Measurements from ENCODE around the gene SYNRG. TPM values are rescaled to one million over a fixed set of nuclear protein-coding genes. Genes with fewer than 3 reads are reported as not detected.
"Not testable (repeated sequence)": the region's sequence is repeated elsewhere in the genome, so short reads cannot be mapped to it uniquely, and the experiment has no call there.

SYNRG gene
- total RNA-seq, 1 experiment from 2014 or later: 18.0 TPM

GRCh38 chr17:37614823-37615222 is 5.6 kb upstream of the SYNRG start:
- DNase-seq (ENCODE audit: unreplicated experiment): no peak
- no peaks in the 10 kb centered on the region for H3K27me3 Mint-ChIP-seq (ENCODE audit: insufficient read depth, unreplicated experiment)
- no peaks in the 10 kb centered on the region for H3K9me3 Mint-ChIP-seq (ENCODE audit: unreplicated experiment)
- ChIA-PET POLR2A (interaction anchor here (1.8 kb wide), 1 partner anchor 10 kb away, joined by 7 read pairs; no protein-coding TSS in a partner anchor), CTCF (interaction anchor here (1.2 kb wide), 1 partner anchor 12 kb away, joined by 3 read pairs; no protein-coding TSS in a partner anchor)
- H3K36me3 Mint-ChIP-seq (ENCODE audit: insufficient read depth, unreplicated experiment): peaks cover 54% of the 10 kb centered on the region
- no peak for TF ChIP-seq CTCF (IDR thresholded peaks at IDR 0.05; ENCODE audit: unreplicated experiment)
- H3K4me1 Mint-ChIP-seq (ENCODE audit: insufficient read depth, unreplicated experiment): no peaks in the 10 kb centered on the region
- no TSS peak for BruUV-seq (replicated peaks)
- H3K4me3 Mint-ChIP-seq (ENCODE audit: unreplicated experiment): no peak overlapping the region
- H3K27ac Mint-ChIP-seq (ENCODE audit: low read depth, unreplicated experiment): no peak overlapping the region
- intact Hi-C loops (cut with micrococcal nuclease): no loop called here

- POLR2A ChIA-PET: interaction anchor here (1.1 to 1.8 kb wide), 2 partner anchors 10 to 29 kb away, joined by 4 to 7 read pairs; partner anchors contain the start of gene DDX52
- Mint-ChIP-seq H3K9me3 (ENCODE audit: unreplicated experiment) (no peaks in the 10 kb centered on the region), H3K4me1 (ENCODE audit: insufficient read depth, unreplicated experiment) (no peaks in the 10 kb centered on the region), H3K4me3 (ENCODE audit: unreplicated experiment) (no peak overlapping the region), H3K36me3 (ENCODE audit: insufficient read depth, unreplicated experiment) (peaks cover 53% of the 10 kb centered on the region), H3K27ac (ENCODE audit: low read depth, unreplicated experiment) (no peak overlapping the region), H3K27me3 (ENCODE audit: insufficient read depth, unreplicated experiment) (no peaks in the 10 kb centered on the region)
- intact Hi-C loops (cut with micrococcal nuclease): no loop called here
- peak; percentile 5 for DNase-seq (ENCODE audit: unreplicated experiment)
- no peak for TF ChIP-seq CTCF (IDR thresholded peaks at IDR 0.05; ENCODE audit: unreplicated experiment)
- BruUV-seq (replicated peaks): no TSS peak
- CTCF ChIA-PET: interaction anchor here (0.6 to 1.2 kb wide), 2 partner anchors 13 to 19 kb away, joined by 3 read pairs; no protein-coding TSS in a partner anchor
Observed at GRCh38 chr17:37614391-37614790, 5.2 kb upstream of the SYNRG start.

GRCh38 chr17:37610971-37611370 is 1.8 kb upstream of the SYNRG start:
- H3K9me3 Mint-ChIP-seq (ENCODE audit: unreplicated experiment): no peaks in the 10 kb centered on the region
- no peak for DNase-seq (ENCODE audit: unreplicated experiment)
- CTCF ChIA-PET: interaction anchor here (0.6 kb wide), 2 partner anchors 29 to 93 kb away, joined by 3 read pairs; no protein-coding TSS in a partner anchor
- no peaks in the 10 kb centered on the region for H3K27me3 Mint-ChIP-seq (ENCODE audit: insufficient read depth, unreplicated experiment)
- TF ChIP-seq CTCF (IDR thresholded peaks at IDR 0.05; ENCODE audit: unreplicated experiment): no peak
- no peak overlapping the region for H3K4me3 Mint-ChIP-seq (ENCODE audit: unreplicated experiment)
- POLR2A ChIA-PET: interaction anchor here (0.8 to 4.2 kb wide), 8 partner anchors 8 to 156 kb away, joined by 3 to 49 read pairs (median 21); partner anchors contain the start of gene DDX52
- peaks cover 25% of the 10 kb centered on the region for H3K36me3 Mint-ChIP-seq (ENCODE audit: insufficient read depth, unreplicated experiment)
- peaks cover 4% of the 10 kb centered on the region for H3K4me1 Mint-ChIP-seq (ENCODE audit: insufficient read depth, unreplicated experiment)
- BruUV-seq (replicated peaks): no TSS peak
- H3K27ac Mint-ChIP-seq (ENCODE audit: low read depth, unreplicated experiment): no peak overlapping the region
- intact Hi-C loops (cut with micrococcal nuclease): no loop called here

GRCh38 chr17:37610041-37610420 is 813 bp upstream of the SYNRG start:
- Mint-ChIP-seq H3K36me3 (ENCODE audit: insufficient read depth, unreplicated experiment) (peaks cover 23% of the 10 kb centered on the region), H3K4me3 (ENCODE audit: unreplicated experiment) (peak overlapping the region; percentile 87), H3K27ac (ENCODE audit: low read depth, unreplicated experiment) (peak overlapping the region; percentile 89)
- H3K9me3 Mint-ChIP-seq (ENCODE audit: unreplicated experiment); BruUV-seq (replicated peaks); intact Hi-C loops (cut with micrococcal nuclease); H3K27me3 Mint-ChIP-seq (ENCODE audit: insufficient read depth, unreplicated experiment); DNase-seq (ENCODE audit: unreplicated experiment); H3K4me1 Mint-ChIP-seq (ENCODE audit: insufficient read depth, unreplicated experiment): not testable (repeated sequence)
- ChIA-PET CTCF (interaction anchor here (0.6 to 1.2 kb wide), 10 partner anchors 8 to 948 kb away, joined by 3 to 6 read pairs (median 4); no protein-coding TSS in a partner anchor), POLR2A (interaction anchor here (0.6 to 4.2 kb wide), 14 partner anchors 9 to 1967 kb away, joined by 3 to 49 read pairs (median 7); partner anchors contain the start of gene DDX52)

Data from MCF 10A (cell line).